Activated CD8-positive, alpha-beta memory T cell treated with anti-CD3 and anti-CD28 coated beads for 24 hours (primary cell): ENCODE results near the gene SGK1.
"Not testable (repeated sequence)": the region's sequence is repeated elsewhere in the genome, so short reads cannot be mapped to it uniquely, and the experiment has no call there.

ENCODE experiments used
- DNase-seq: peaks from one replicate; pipeline ENCODE4 v3.0.0-alpha.2; 2020

SGK1 gene

DNA sequence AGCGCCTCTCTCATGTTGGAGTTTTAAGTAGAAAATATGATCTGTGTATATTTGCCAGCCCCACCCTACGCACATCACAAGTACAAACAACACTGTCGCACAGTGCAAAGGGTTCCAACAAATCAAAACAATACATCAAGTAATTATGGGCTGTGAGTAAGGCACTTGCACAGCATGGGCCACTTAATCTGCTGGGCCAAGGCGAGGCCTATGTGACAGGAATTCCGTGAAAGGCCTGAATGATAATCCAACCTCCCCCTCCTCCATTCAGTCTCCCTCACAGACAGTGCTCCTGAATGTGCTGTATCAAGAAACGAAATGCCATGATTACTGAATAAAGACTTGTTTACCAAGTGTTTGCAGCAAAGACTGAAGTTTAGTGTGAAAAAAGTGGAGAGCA is 135.4 kb downstream of the SGK1 start:
- no peak for DNase-seq

GRCh38 chr6:134181726-134182125 is 136.2 kb downstream of the SGK1 start:
- DNase-seq = not testable (repeated sequence)

- DNase-seq = not testable (repeated sequence)
Observed at GRCh38 chr6:134181251-134181650, 136.7 kb downstream of the SGK1 start.

- not testable (repeated sequence) for DNase-seq
Observed at GRCh38 chr6:134180540-134180939, 137.4 kb downstream of the SGK1 start.

DNA sequence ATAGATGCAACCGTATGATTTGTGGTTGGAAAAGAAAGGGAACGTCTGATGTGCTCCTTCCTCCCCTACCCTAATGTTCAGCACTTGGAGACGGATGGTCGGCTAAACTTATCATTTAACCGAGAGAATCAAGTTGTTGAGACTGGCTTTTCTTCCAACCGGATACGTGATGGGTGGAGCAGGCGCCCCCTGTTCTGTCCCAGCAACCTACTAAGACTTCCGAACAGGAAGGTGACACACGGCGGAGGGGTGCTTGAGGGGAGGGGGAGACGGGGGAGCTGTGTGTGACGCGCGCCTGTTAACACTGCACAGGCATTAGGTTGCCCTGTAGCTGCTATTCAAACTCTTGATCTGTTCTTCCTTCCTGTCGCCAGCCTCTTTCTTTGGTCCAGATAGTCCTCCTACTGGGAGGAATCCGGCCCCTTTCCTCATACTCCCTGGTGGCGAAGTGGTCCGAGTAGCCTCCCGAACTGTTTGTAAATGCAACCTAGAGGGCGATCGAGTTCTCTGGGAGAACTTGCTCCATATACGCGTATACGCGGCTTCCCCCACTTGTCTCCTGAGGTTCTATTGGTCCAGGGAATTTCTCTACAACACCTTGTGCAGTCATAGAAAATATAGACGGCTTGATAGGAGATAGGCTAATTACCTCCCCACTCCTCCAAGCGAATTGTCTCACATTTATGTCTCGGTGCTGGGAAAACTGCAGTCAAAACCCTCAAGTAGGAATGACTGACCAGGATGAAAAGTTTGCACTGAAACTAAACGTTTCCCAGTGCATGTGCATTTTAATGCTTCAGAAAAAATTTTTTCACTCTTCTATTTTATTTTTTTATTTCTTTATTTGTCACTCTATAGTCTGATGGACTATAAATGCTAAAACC is 139.5 kb downstream of the SGK1 start:
- peak; percentile 88 for DNase-seq

- no peak for DNase-seq
Observed at GRCh38 chr6:134177753-134178160, 140.2 kb downstream of the SGK1 start.

DNA sequence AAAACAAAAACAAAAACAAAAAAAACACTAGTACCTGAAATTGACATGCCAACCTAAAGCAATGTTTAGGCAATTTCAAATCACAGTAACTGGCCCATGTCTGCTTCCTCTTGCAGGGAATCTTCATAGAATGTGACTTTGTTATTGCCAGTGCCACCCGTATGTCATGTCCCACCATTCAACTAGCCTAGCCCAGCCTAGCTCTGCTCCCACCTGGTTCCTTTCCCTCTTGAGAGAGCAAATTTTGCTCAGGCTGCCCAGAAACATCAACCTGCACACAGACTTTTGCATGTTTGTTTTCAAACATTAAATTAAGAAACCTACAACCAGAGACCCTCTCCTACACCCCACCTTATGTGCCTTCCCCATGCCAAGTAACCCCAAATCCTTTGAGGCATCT is 140.7 kb downstream of the SGK1 start:
- peak; percentile 57 for DNase-seq

GRCh38 chr6:134176264-134176975 is 141.5 kb downstream of the SGK1 start:
- DNase-seq = peak; percentile 71

DNA sequence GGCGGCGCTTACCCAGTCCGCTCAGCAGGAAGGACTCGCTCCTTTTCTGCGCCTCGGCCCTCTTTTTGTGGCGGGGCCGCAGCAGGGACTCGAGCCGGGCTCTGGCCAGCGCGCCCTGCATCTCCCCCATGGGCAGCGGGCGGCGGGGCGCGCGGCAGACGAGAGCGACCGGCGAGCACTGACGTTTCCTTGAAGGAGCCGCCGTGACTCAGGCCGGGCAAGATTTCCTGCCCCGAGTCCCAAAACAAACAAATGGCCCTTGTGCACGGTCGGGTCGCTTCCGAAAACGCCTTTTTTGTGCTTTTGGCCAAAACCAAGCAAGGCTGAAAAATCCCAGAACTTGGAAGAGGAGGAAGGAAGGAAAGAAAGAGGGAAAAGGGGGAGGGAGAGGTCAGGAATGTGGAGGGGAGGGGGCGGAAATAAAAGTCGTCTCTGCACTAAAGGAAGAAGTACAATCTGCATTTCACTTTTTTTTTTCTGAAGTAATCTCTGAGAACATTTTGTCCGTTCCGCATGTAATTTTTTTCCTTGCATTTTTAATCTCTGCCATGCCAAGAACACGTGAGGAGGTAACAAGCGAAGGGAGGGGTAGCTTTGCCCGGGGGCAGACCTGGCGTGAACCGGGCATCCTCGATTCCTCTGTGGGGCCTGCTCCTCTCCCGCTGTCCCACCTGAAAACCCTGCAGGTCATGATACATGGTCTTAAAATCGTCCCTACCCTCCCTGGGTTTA is 142.2 kb downstream of the SGK1 start:
- DNase-seq = peak; percentile 87

DNA sequence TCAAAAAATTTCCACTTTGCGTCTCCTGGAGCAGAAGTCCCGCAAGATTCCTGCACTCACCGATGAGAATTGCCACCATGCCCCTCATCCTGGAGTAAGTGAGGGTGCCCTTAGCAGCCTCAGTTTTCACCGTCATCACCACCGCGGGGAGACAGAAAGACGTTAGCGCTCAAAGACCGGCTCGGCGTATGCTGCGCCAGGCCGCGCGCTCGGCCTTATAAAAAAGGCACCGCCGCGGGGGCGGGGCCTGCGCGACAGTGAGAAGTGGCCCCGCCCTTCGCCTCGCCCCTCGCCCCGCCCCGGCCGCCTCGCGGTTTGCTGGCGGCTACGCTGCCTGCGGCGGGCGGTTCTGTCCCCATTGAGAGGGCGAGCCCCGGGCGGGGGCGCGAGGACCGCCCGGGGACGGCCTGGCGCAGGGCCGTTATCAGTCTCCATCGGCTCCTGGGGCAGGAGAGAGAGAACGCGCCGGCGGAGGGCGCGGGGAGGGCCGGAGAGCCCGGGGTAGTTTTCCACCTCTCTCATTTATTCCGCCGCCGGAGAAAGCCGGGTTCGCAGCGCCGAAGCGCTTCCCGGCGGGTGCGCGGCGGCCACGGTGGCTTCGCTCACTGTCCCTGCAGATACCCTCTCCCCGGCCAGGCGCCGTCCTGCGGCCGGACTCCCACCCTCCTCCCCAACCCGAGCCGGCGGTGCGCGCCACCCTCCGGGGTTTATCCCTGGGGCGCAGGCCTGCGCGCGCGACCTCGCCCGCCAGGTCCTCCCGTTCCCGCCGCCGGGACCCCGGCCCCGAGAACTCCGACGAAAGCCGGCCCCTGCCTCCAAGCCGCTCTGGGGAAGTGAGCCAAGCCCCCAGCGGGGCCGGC is 143.0 kb downstream of the SGK1 start:
- peak; percentile 99 for DNase-seq

DNA sequence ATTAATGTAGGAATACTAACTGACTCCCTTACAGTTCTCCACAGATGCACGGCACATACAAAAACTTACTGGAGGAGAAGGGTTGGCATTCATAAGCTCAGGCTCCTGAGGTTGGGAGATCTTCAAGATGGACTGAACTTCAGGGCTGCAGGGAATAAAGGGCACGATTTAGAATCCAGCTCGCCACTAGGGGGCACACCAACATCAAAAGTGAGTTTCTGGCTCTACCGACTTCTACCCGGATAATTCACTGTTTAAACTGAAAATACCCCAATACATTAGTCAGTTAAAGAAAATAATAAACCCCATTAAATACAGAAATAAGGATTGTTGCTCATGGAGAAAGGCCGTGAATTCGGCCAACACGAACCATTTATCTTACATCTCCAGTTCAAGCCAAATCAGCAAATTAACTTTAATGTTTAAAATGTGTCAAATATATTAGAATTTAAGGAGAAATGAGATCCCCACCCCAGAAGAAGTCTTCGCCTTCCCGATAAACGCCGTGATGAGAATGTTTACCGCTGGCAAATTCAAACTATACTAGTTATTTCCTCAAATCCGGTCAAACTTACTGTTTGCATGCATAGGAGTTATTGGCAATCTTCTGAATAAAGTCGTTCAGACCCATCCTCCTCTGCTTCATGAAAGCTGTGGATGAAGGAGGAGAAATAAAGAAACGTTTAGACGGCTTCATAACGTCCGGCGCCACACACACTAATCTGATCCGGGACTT is 143.8 kb downstream of the SGK1 start:
- peak; percentile 95 for DNase-seq

- no peak for DNase-seq
Observed at GRCh38 chr6:134173366-134173725, 144.6 kb downstream of the SGK1 start.

DNA sequence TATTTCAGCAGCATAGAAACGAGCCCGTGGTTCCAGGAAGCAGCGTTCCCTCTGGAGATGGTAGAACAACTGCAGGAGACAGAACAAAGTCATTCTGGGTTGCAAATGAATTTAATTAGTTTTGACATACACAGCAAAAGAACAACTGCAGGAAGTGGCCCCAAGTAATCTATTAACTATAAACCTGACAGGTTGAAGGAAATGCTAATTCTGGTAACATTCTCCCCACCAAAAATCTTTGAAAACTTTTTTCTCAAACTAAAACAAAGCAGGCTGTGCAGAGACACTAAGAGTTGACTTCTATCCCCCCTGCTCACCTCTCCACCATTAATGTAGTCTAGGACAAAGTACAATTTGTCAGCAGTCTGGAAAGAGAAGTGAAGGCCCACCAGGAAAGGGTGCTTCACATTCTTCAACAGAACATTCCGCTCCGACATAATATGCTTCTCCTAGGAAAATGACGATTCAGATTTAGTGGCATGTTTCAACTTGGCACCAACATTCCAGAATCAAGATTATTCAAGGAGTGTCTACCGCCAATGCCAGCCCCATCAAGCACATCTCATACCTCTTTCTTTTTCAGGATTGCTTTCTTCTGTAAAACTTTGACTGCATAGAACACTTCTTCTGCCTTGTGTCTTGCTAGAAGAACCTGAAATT is 145.1 kb downstream of the SGK1 start:
- DNase-seq = no peak

DNA sequence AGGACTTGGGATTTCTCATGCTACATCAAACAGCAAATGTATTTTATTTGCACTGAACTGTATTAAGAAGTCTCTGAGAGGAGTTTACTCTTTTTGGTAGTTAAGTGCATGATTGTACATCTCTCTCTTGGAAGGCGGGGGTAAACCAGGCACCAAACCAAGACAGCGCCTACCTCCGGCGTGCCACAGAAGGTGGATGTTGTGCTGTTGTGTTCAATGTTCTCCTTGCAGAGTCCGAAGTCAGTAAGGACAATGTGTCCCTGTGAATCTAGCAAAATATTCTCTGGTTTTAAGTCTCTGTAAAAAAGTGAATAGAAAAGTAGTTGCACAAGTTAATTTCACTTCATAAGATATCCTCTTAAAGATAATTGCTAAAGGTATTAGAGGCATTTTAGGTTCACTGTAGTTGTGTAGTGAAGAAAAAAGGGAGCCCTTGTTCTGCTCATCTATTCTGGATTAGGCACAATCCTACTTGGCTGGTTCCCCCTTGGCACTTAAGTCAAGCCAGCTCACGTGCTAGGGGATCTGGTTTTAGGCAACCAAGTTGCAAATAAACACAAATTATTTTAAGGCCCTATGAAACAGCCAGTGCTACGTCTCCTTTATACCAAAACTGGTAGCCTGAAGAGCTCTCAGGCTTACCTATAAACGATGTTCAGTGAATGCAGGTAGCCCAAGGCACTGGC is 145.7 kb downstream of the SGK1 start:
- no peak for DNase-seq

- DNase-seq = no peak
Observed at GRCh38 chr6:134171517-134171916, 146.4 kb downstream of the SGK1 start.

DNA sequence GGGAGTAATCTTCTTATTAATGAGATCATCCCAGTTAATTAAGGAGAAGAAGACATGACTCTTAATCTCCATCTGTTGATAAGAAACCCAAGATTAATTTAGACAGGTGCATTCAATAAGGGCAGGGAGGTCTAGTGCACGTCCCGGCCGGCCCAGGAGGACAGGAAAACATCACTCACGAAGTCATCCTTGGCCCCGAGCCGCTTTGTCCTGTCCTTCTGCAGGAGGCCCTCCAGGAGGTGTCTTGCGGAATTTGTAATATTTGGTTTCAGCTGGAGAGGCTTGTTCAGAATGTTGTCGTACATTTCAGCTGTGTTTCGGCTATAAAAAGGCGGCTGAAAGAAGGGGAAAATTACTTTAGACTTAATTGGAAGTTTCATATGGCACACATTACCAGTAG is 147.1 kb downstream of the SGK1 start:
- no peak for DNase-seq

DNA sequence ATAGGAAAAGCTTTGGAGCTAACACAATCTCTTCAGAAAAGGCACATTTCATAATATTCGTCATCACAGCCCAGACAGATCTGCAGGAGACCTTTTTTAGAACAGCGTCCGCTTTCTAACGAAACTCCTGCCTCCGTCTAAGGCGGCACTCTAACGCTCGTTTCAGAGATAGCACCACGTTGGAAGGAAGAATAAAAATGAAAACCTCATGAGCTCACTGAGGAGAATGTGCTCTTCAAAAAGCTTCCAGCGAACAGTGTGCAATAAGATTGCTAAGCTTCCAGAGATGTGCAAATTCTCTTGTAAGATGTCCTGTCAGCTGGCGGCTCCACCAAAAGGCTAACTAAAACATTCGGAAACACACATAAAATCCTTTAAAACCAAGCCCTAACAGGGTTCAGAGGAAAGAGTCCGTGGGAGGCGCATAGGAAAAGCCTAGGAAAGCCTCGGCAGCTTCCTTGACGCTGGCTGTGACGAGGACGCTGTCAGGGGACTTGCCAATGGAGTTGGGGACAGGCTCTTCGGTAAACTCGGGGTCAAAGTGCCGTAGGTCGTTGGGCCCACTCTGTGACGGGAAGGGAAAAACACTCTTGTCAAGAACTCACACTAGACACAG is 147.9 kb downstream of the SGK1 start:
- DNase-seq = no peak

GRCh38 chr6:134168590-134169208 is 149.2 kb downstream of the SGK1 start:
- no peak for DNase-seq

GRCh38 chr6:134166511-134167261 is 151.2 kb downstream of the SGK1 start:
- no peak for DNase-seq
